WTC11 (cell line): ENCODE data around the gene DOP1B. TPM values are rescaled to one million over a fixed set of nuclear protein-coding genes. Genes with fewer than 3 reads are reported as not detected.
A peak's percentile ranks its signal among the peaks of the same experiment; 100 is the strongest.

ENCODE experiments used
- ATAC-seq: fragments of 200-7000 bp; cut with Tn5 transposase; 2 replicates; pipeline ENCODE4 v1.10.0; 2021; ENCODE audit warnings: mild to moderate bottlenecking, moderate library complexity
- CTCF ChIA-PET: fragments of 300-600 bp; sonication (Branson Sonifier 250); formaldehyde crosslinking; loops from one replicate; lab custom pipeline; 2021; ENCODE audit warnings: antibody characterized with exemption; lab: Charles Lee
- POLR2A ChIA-PET: fragments of 350-600 bp; sonication (Branson Sonifier 250); formaldehyde crosslinking; loops from one replicate; lab custom pipeline; 2021; ENCODE audit warnings: antibody characterized with exemption; lab: Charles Lee
- DNase-seq: peaks from one replicate; pipeline ENCODE4 v3.0.0; 2021; ENCODE audit warnings: low spot score
- H3K27ac Mint-ChIP-seq: 2 replicates; pipeline ENCODE4 v1.8.0; 2021; ENCODE audit warnings: mixed read lengths
- H3K27me3 Mint-ChIP-seq: 2 replicates; pipeline ENCODE4 v1.8.0; 2021; ENCODE audit warnings: low read depth, mild to moderate bottlenecking, moderate library complexity, mixed read lengths
- H3K36me3 Mint-ChIP-seq: 2 replicates; pipeline ENCODE4 v1.8.0; 2021; ENCODE audit warnings: mixed read lengths
- H3K4me1 Mint-ChIP-seq: 2 replicates; pipeline ENCODE4 v1.8.0; 2022; ENCODE audit warnings: mixed read lengths
- H3K4me3 Mint-ChIP-seq: 2 replicates; pipeline ENCODE4 v1.8.0; 2021; ENCODE audit warnings: mild to moderate bottlenecking, moderate library complexity, mixed read lengths
- H3K9me3 Mint-ChIP-seq: 2 replicates; pipeline ENCODE4 v1.8.0; 2021; ENCODE audit warnings: mixed read lengths
- AR ChIP-seq: fragments of 250-450 bp; sonication (Bioruptor Pico); IDR thresholded peaks from 2 replicates; pipeline ENCODE4 v1.9.0; 2021; ENCODE audit warnings: mild to moderate bottlenecking
- CDX4 ChIP-seq: fragments of 250-450 bp; sonication (Bioruptor Pico); IDR thresholded peaks from 2 replicates; pipeline ENCODE4 v1.9.0; 2021; ENCODE audit warnings: moderate library complexity, mild to moderate bottlenecking, inconsistent platforms, borderline replicate concordance
- CREM ChIP-seq: sonication (generic); formaldehyde crosslinking; IDR thresholded peaks from 2 replicates; pipeline ENCODE4 v1.8.1; 2022; ENCODE audit warnings: mild to moderate bottlenecking, missing genetic modification reagents, moderate library complexity
- ERG ChIP-seq: fragments of 250-450 bp; sonication (Bioruptor Pico); IDR thresholded peaks from 2 replicates; pipeline ENCODE4 v1.8.0; 2021; ENCODE audit warnings: mild to moderate bottlenecking
- GABPB1 ChIP-seq: sonication (generic); formaldehyde crosslinking; IDR thresholded peaks from 2 replicates; pipeline ENCODE4 v1.8.1; 2023; ENCODE audit warnings: mild to moderate bottlenecking, missing genetic modification reagents
- MAX ChIP-seq: sonication (generic); formaldehyde crosslinking; IDR thresholded peaks from 2 replicates; pipeline ENCODE4 v1.8.0; 2022; ENCODE audit warnings: mild to moderate bottlenecking, missing genetic modification reagents
- NFATC4 ChIP-seq: fragments of 250-450 bp; sonication (Bioruptor Pico); IDR thresholded peaks from 2 replicates; pipeline ENCODE4 v1.9.0; 2021; ENCODE audit warnings: mild to moderate bottlenecking
- RELA ChIP-seq: sonication (generic); formaldehyde crosslinking; IDR thresholded peaks from 2 replicates; pipeline ENCODE4 v1.8.1; 2022; ENCODE audit warnings: missing genetic modification reagents, mild to moderate bottlenecking, borderline replicate concordance
- RORB ChIP-seq: fragments of 250-450 bp; sonication (Bioruptor Pico); IDR thresholded peaks from 2 replicates; pipeline ENCODE4 v1.9.0; 2021; ENCODE audit warnings: mild to moderate bottlenecking
- ZNF232 ChIP-seq: sonication (generic); formaldehyde crosslinking; IDR thresholded peaks from 2 replicates; pipeline ENCODE4 v1.8.0; 2022; ENCODE audit warnings: mild to moderate bottlenecking, missing genetic modification reagents
- ZNF416 ChIP-seq: fragments of 250-450 bp; sonication (Bioruptor Pico); IDR thresholded peaks from 2 replicates; pipeline ENCODE4 v1.9.0; 2021; ENCODE audit warnings: mild to moderate bottlenecking, inconsistent platforms
- ZNF423 ChIP-seq: fragments of 250-450 bp; sonication (Bioruptor Pico); IDR thresholded peaks from 2 replicates; pipeline ENCODE4 v2.1.2; 2022; ENCODE audit warnings: mild to moderate bottlenecking, moderate library complexity
- ZNF532 ChIP-seq: fragments of 250-450 bp; sonication (Bioruptor Pico); IDR thresholded peaks from 2 replicates; pipeline ENCODE4 v1.9.0; 2021; ENCODE audit warnings: mild to moderate bottlenecking, borderline replicate concordance
- total RNA-seq: library from RNA; stranded (reverse); gene quantifications from 3 replicates; pipeline ENCODE4 v1.2.3, GENCODE V29; 2021

The DOP1B gene
- total RNA-seq, 1 experiment from 2014 or later: 11.4 TPM

GRCh38 chr21:36165356-36165755 lies 8.7 kb downstream of the DOP1B start (continued):
- TF ChIP-seq RELA (no peak), NFATC4 (CRISPR knock-in tag) (no peak), CDX4 (no peak), RORB (CRISPR knock-in tag) (no peak), ERG (CRISPR knock-in tag) (no peak), CREM (no peak)

GRCh38 chr21:36166705-36167104 lies 10.1 kb downstream of the DOP1B start:
- Mint-ChIP-seq H3K36me3 (peaks cover 12% of the 10 kb centered on the region), H3K4me1 (no peaks in the 10 kb centered on the region), H3K9me3 (no peaks in the 10 kb centered on the region), H3K4me3 (no peak overlapping the region), H3K27me3 (no peaks in the 10 kb centered on the region; the same call in 1 of the 2 replicates), H3K27ac (peak overlapping the region; percentile 28; the same call in 1 of the 2 replicates)
- DNase-seq (no peak), ATAC-seq (peak; percentile 20; the same call in 1 of the 2 replicates)
- POLR2A ChIA-PET: interaction anchor here (1.0 kb wide), 1 partner anchor 153 kb away, joined by 3 read pairs; the partner anchor contains the start of gene MORC3
- CTCF ChIA-PET: interaction anchor here (1.1 to 1.6 kb wide), 3 partner anchors 11 to 43 kb away, joined by 3 to 7 read pairs (median 3); no protein-coding TSS in a partner anchor
- TF ChIP-seq ZNF532 (CRISPR knock-in tag) (no peak), ZNF416 (CRISPR knock-in tag) (no peak), ZNF423 (no peak), MAX (CRISPR knock-in tag) (no peak), ZNF232 (CRISPR knock-in tag) (no peak), AR (CRISPR knock-in tag) (no peak)

GRCh38 chr21:36167541-36167940 lies 10.9 kb downstream of the DOP1B start:
- H3K4me1 Mint-ChIP-seq: no peaks in the 10 kb centered on the region
- no peak for ATAC-seq
- no peak for TF ChIP-seq GABPB1 (CRISPR knock-in tag)

More at GRCh38 chr21:36167541-36167940, 10.9 kb downstream of the DOP1B start:
- DNase-seq: no peak
- no peaks in the 10 kb centered on the region for H3K9me3 Mint-ChIP-seq
- no peak overlapping the region for H3K4me3 Mint-ChIP-seq
- POLR2A ChIA-PET: no interaction called here
- H3K36me3 Mint-ChIP-seq: peaks cover 12% of the 10 kb centered on the region
- CTCF ChIA-PET: interaction anchor here (1.6 kb wide), 1 partner anchor 42 kb away, joined by 7 read pairs; no protein-coding TSS in a partner anchor
- H3K27ac Mint-ChIP-seq: no peak overlapping the region
- H3K27me3 Mint-ChIP-seq: no peaks in the 10 kb centered on the region; the same call in 1 of the 2 replicates
